Midbrain (tissue), 1 donor: ENCODE data around the gene ICOSLG.
"Not testable (repeated sequence)": the region's sequence is repeated elsewhere in the genome, so short reads cannot be mapped to it uniquely, and the experiment has no call there.

Source experiments
- DNase-seq: peaks from one replicate; lab custom pipeline; 2025; lab: John Stamatoyannopoulos, UW

Gene ICOSLG

GRCh38 chr21:44181506-44181905, 59.2 kb downstream of the ICOSLG start:
- DNase-seq = not testable (repeated sequence)

GRCh38 chr21:44176127-44176526, 64.6 kb downstream of the ICOSLG start:
- DNase-seq = not testable (repeated sequence)

- DNase-seq = not testable (repeated sequence)
Observed at GRCh38 chr21:44175189-44175588, 65.6 kb downstream of the ICOSLG start.
